Cardiac fibroblast (primary cell): ENCODE results near the gene ZNRD2.

ENCODE experiments used
- DNase-seq, 2 donors: peaks; one replicate each; pipeline versions ENCODE4 v3.0.0 to v3.0.0-alpha.2; 2010; ENCODE audit warnings: low read depth in 2 of 2
- H3K4me3 ChIP-seq, 2 donors: replicated peaks in 1 of 2; 1 replicate in 1 of 2; 2 replicates in 1 of 2; pipeline ENCODE4 v1.5.1; 2011; ENCODE audit warnings: low read depth in 2 of 2, low read length in 2 of 2, mild to moderate bottlenecking in 2 of 2, moderate library complexity in 1 of 2
- CTCF ChIP-seq: IDR thresholded peaks from one replicate; pipeline ENCODE4 v1.5.1; 2011; ENCODE audit warnings: low read depth, mild to moderate bottlenecking, low read length, inconsistent platforms

ZNRD2 gene

GRCh38 chr11:65591939-65592857 lies 21.9 kb downstream of the ZNRD2 start:
- H3K4me3 ChIP-seq, result no peak overlapping the region
- no peak for TF ChIP-seq CTCF
- DNase-seq, result no peak

DNA sequence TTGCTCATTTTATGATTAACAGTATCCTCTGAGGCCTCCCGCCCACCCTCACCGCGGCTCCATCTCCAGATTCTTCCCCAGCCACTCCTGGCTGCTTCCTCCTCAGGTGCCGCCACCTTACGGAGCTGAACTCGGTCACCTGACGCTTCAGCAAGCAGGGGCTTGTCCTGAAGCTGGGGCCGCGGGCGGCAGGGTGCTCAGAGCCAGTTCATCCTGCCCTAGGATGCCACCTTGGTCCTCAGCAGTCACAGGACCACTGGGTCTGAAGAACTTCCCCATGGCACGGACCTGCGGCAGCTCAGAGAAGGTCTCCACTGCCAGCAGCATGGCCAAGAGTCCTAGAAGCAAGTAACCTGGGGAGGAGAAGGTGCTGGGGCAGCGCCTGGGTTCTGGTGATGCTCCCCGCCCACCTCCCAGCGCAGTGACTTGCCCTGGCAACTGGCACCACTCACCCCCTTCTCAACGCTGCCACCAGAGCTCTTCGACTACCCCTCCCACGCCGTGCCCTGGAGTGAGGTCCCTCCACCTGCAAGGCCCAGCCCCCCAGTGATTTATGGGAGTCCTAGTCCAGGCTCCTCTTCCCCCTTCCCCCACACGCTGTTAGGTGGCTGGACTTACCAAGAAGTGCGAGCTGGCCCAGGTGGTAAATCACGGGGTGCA lies 22.7 kb downstream of the ZNRD2 start:
- H3K4me3 ChIP-seq, result no peak overlapping the region
- no peak for TF ChIP-seq CTCF
- no peak for DNase-seq

- DNase-seq, result peak; percentile 39 to 48
- peak; percentile 80 for TF ChIP-seq CTCF
Observed at GRCh38 chr11:65593518-65594414, 23.5 kb downstream of the ZNRD2 start.

GRCh38 chr11:65595131-65595530 lies 24.9 kb downstream of the ZNRD2 start:
- TF ChIP-seq CTCF, result no peak
- DNase-seq, result no peak
- H3K4me3 ChIP-seq, result no peak overlapping the region

More at GRCh38 chr11:65593518-65594414, 23.5 kb downstream of the ZNRD2 start:
- H3K4me3 ChIP-seq, result no peak overlapping the region

GRCh38 chr11:65595543-65596281 lies 25.4 kb downstream of the ZNRD2 start, which contains the start of gene KCNK7:
KCNK7 (minus strand) TSS chr11:65595800; CDS start chr11:65595772, 28 bp downstream.
- no peak for TF ChIP-seq CTCF
- no peak within 1 kb of the TSS for H3K4me3 ChIP-seq
- peak in 1 of 2 donors; percentile 47 for DNase-seq

GRCh38 chr11:65596520-65596919 lies 26.2 kb downstream of the ZNRD2 start:
- TF ChIP-seq CTCF, result no peak
- no peak overlapping the region for H3K4me3 ChIP-seq
- DNase-seq, result no peak
